ENCODE measurements around the gene PKHD1. TPM values are rescaled to one million over a fixed set of nuclear protein-coding genes. Genes with fewer than 3 reads are reported as not detected.
A peak's percentile ranks its signal among the peaks of the same experiment; 100 is the strongest.

Gene PKHD1
- total RNA-seq, 1 experiment from 2014 or later = 0.09 TPM

DNA sequence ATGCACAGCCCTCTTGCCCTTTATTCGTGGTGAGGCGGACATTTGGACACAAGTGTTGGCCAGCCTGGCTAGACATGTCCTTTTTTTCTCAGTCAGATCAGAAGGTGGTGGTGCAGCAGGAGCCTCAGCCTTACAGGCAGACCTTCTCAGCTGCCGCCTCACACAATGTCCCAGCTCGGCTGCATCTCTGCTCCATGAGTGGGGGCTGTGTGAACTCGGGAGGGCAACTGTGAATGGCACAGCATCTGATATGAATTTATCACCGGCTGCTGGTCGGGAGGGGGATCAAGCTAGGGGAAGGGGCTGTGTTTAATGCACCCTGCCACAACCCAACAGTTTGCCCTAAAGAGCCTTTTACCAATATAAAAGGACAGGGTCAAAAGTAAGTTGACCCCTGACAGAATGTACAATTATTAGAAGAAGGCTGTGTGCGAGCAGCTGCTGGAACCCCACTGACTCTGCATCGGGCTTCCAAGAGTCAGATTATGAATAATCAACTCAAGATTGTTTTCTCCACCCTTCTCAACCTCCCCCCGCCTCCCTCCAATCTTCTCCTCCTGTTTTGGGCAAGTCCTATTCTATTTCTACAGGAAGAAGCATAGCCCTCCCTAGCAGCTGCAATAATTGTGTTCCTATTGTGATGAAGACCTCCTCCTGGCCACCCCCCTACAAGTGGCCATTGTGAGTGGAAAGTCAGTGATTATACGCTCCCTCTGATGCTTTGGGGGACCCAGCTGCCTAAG is 245.2 kb downstream of the PKHD1 start:
- H2AFZ ChIP-seq (ENCODE audit: low read length) = no peak overlapping the region
- no CpG with 5 or more reads among the region's 11 CpGs for WGBS (ENCODE audit: extremely low coverage, insufficient read length, low lambda C conversion rate)
- no peaks in the 10 kb centered on the region for H3K79me2 ChIP-seq (ENCODE audit: insufficient read depth, low read length)
- peaks cover 4% of the 10 kb centered on the region; the same call in 1 of the 2 replicates for H3K4me1 ChIP-seq (ENCODE audit: insufficient read depth, low read length)
- no peaks in the 10 kb centered on the region for H3K27me3 ChIP-seq (ENCODE audit: insufficient read depth, low read length)
- H3K79me1 ChIP-seq (ENCODE audit: insufficient read depth, low read depth, low read length, poor library complexity, severe bottlenecking) = no peaks in the 10 kb centered on the region
- no peak overlapping the region for H3K4ac ChIP-seq (ENCODE audit: low read depth, low read length)
- no peak overlapping the region for H2BK120ac ChIP-seq (ENCODE audit: low read depth, low read length, poor library complexity, severe bottlenecking)
- no peak overlapping the region for H3K27ac ChIP-seq (ENCODE audit: insufficient read length, low read depth, low read length)
- H3K9ac ChIP-seq (ENCODE audit: extremely low read depth, insufficient read length, low read length) = no peak overlapping the region
- no peak overlapping the region for H3K23ac ChIP-seq (ENCODE audit: insufficient read length, low read depth, low read length)
- H3K14ac ChIP-seq (ENCODE audit: insufficient read depth, low read length) = no peak overlapping the region
- H2BK5ac ChIP-seq (ENCODE audit: insufficient read length, low read length) = no peak overlapping the region
- H2BK20ac ChIP-seq (ENCODE audit: low read depth, low read length, poor library complexity, severe bottlenecking) = no peak overlapping the region
- Mint-ChIP-seq H3K27me3 (ENCODE audit: low read depth) (no peaks in the 10 kb centered on the region), H3K4me1 (peaks cover 24 to 31% of the 10 kb centered on the region in 2 experiments), H3K4me3 (peak overlapping the region in 1 of 2 experiments; percentile 36; a peak in 2 of 5 replicates), H3K36me3 (ENCODE audit: insufficient read depth in 1 of 3, low read depth in 3 of 3) (no peaks in the 10 kb centered on the region), H3K9me3 (no peaks in the 10 kb centered on the region), H3K27ac (peak overlapping the region; percentile 6 to 80 (median 52); a peak in 5 of 7 replicates)
- H3T11ph ChIP-seq (ENCODE audit: low read length) = no peak overlapping the region
- no peaks in the 10 kb centered on the region for H3K23me2 ChIP-seq (ENCODE audit: insufficient read length, low read depth, low read length, poor library complexity, severe bottlenecking)
- H4K20me1 ChIP-seq (ENCODE audit: control insufficient read depth, insufficient read depth, insufficient read length) = peaks cover 3% of the 10 kb centered on the region
- H2AK5ac ChIP-seq (ENCODE audit: insufficient read length, low read length) = no peak overlapping the region
- no peak overlapping the region for H3K4me2 ChIP-seq (ENCODE audit: insufficient read depth, insufficient read length, low read length)
- no peak overlapping the region for H3K18ac ChIP-seq (ENCODE audit: insufficient read length, low read depth, low read length)
- no peak for TF ChIP-seq CTCF (conservative IDR thresholded peaks at IDR 0.05)
- H4K5ac ChIP-seq (ENCODE audit: insufficient read length, low read depth, low read length) = no peak overlapping the region
- H2BK15ac ChIP-seq (ENCODE audit: low read depth, low read length) = no peak overlapping the region
- H4K8ac ChIP-seq (replicated peaks; ENCODE audit: insufficient read length, low read depth, low read length) = no peak overlapping the region
- H3K9me3 ChIP-seq (ENCODE audit: control insufficient read depth, low read depth, low read length) = no peaks in the 10 kb centered on the region
- H3K56ac ChIP-seq (ENCODE audit: insufficient read length, low read depth, low read length) = no peak overlapping the region
- H4K91ac ChIP-seq (ENCODE audit: insufficient read length, low read depth, low read length) = no peak overlapping the region
- DNase-seq = no peak
- no peak overlapping the region for H2BK12ac ChIP-seq (ENCODE audit: insufficient read length, low read depth, low read length)
